ENCODE data around the gene SCTR. TPM values are rescaled to one million over a fixed set of nuclear protein-coding genes. Genes with fewer than 3 reads are reported as not detected.

SCTR gene
- total RNA-seq, 2 experiments from 2014 or later, result not detected

DNA sequence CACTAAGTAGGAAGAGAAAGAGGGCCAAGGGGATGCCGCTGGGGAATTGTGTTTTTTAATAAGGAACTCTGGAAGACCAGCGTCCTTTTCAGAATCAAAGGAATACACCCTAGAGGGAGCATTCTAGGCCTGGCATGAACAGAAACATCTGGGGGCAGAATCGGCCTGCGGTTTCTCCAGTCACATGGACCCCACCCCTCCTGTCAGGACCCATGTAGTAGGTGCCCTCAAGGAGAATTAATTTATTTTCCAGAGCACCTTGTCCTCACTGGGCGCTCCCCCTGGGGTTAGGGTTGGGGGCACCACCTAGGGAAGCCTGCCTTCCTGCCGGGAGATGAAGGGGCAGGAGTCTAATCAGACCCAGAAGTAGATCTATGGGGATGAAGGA lies 48.4 kb downstream of the SCTR start:
- no peaks in the 10 kb centered on the region for H3K4me1 Mint-ChIP-seq (ENCODE audit: low read depth)
- no peak overlapping the region for H3K4me3 Mint-ChIP-seq
- no peaks in the 10 kb centered on the region for H3K36me3 Mint-ChIP-seq
- H3K9me3 Mint-ChIP-seq, result no peaks in the 10 kb centered on the region
- intact Hi-C loops (cut with micrococcal nuclease), result loop anchor here (1.0 kb wide), 1 partner anchor 69 kb away; no protein-coding TSS in a partner anchor
- ChIA-PET CTCF (interaction anchor here (1.0 to 3.4 kb wide), 9 partner anchors 11 to 1429 kb away, joined by 3 to 21 read pairs (median 6); no protein-coding TSS in a partner anchor), POLR2A (no interaction called here)
- H3K27me3 Mint-ChIP-seq, result peaks cover 12% of the 10 kb centered on the region
- DNase-seq, result no peak
- H3K27ac Mint-ChIP-seq, result no peak overlapping the region

DNA sequence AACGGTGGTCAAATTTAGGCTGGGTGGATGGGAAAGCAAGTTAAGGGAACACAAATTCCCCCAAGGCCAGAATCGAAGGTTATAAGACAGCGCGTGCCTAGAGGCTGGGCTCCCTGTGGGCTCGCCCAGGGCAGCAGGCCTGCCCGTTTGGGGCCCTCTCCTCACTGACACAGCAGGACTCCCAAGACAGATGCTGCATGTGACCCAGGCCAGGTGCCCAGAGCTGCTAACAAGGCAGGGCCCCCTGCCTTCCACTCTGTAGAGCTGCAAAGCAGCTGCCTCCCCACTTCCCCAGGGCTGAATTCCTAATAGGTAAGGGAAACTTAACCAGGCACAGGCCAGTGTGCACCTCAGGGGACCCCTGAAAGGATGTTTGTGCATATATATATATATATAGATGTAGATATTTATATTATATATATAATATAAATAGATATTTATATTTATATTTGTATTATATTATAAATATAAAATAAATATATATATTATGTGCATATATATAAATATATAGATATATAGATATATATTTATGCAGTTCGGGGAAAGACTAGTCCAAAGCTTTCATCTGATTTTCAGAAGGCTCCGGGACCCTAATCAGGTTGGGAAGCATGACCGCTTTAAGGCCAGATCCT lies 48.9 kb downstream of the SCTR start:
- H3K27ac Mint-ChIP-seq, result no peak overlapping the region
- no peaks in the 10 kb centered on the region for H3K4me1 Mint-ChIP-seq (ENCODE audit: low read depth)
- intact Hi-C loops (cut with micrococcal nuclease), result no loop called here
- DNase-seq, result no peak
- H3K9me3 Mint-ChIP-seq, result no peaks in the 10 kb centered on the region
- peaks cover 12% of the 10 kb centered on the region for H3K27me3 Mint-ChIP-seq
- H3K4me3 Mint-ChIP-seq, result no peak overlapping the region
- CTCF ChIA-PET, result interaction anchor here (1.2 to 3.4 kb wide), 3 partner anchors 12 to 65 kb away, joined by 3 to 21 read pairs (median 9); no protein-coding TSS in a partner anchor
- no peaks in the 10 kb centered on the region for H3K36me3 Mint-ChIP-seq
- POLR2A ChIA-PET, result no interaction called here

DNA sequence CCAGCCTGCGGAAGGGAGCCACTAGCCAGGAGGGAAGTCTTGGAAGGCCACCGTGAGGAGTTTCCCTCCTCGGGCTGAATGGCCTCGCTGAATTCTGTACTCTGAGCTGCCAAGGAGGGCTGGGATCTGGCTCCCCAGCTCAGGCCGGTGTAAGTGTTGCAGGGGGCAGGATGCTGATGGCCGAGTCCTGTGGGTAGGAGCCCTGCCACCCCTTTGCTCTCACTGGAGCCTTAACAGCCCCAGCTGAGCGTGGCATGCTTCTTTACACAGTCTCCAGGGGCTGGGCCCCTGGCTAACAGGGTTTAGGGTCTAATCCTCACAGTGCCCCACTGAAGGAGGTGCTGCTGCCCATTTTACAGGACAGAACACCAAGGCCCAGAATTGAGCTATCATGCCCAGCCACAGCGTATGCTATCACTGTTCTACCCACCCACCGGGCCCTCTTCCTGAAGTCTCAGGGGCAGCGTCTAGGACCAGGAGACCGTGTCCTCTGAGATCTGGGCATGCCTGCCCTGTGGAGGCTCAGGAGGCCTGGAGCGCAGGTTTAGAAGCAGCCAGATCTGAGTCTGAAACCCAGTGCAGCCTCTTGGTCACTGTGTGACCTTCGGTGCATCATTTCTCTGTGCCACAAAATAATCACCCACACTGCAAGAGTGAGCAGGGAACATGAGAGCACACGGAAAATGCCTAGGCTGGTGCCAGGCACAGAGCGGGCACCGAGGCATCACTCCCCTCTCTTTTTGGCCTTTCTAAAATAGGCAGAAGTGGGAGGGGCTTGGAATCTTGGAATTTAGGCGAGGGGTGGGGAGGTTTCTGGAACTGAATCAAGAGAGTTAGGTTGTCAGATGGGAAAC lies 49.7 kb downstream of the SCTR start:
- no peaks in the 10 kb centered on the region for H3K4me1 Mint-ChIP-seq (ENCODE audit: low read depth)
- H3K4me3 Mint-ChIP-seq, result no peak overlapping the region
- DNase-seq, result no peak
- H3K27me3 Mint-ChIP-seq, result peaks cover 12% of the 10 kb centered on the region
- no peaks in the 10 kb centered on the region for H3K36me3 Mint-ChIP-seq
- intact Hi-C loops (cut with micrococcal nuclease), result no loop called here
- ChIA-PET CTCF (no interaction called here), POLR2A (no interaction called here)
- H3K9me3 Mint-ChIP-seq, result no peaks in the 10 kb centered on the region
- no peak overlapping the region for H3K27ac Mint-ChIP-seq

DNA sequence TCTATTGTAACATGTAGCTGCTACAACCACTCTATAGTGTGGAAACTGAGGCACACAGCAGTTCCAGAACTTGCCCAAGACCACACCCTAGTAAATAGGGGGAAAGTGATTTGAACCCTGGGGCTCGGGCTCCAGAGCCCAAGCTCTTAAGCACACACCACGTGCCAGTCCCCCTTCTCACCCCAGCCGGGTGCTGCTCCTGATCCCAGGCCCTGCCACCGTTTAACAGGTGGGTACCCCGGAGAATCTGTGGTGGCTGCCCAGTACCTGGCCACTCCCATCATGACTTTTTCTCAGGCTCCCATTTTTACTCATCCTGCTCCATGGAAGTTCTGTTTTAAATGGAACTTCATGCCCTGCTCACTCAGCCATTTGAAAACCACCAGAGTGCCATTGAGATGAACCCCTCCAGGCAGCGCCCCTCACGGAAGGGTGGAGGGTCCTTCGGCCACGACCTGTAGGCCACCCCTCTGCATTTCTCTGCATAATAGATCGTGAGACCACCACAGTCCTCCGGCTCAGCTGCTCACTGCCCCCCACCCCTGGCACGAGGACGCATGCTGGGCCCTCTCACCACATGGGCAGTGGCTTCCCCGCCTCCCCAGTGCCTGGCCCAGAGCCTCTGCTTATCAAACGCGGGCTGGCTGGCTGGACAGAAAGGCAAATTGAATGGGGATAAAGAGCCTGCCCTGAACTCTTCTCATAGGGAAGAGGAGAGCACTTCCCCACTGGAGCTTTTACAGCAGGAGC lies 50.5 kb downstream of the SCTR start:
- POLR2A ChIA-PET, result no interaction called here
- CTCF ChIA-PET, result no interaction called here
- no peaks in the 10 kb centered on the region for H3K36me3 Mint-ChIP-seq
- H3K27ac Mint-ChIP-seq, result no peak overlapping the region
- no peak overlapping the region for H3K4me3 Mint-ChIP-seq
- no peaks in the 10 kb centered on the region for H3K9me3 Mint-ChIP-seq
- no peaks in the 10 kb centered on the region for H3K4me1 Mint-ChIP-seq (ENCODE audit: low read depth)
- H3K27me3 Mint-ChIP-seq, result peaks cover 11% of the 10 kb centered on the region
- DNase-seq, result no peak
- intact Hi-C loops (cut with micrococcal nuclease), result no loop called here

DNA sequence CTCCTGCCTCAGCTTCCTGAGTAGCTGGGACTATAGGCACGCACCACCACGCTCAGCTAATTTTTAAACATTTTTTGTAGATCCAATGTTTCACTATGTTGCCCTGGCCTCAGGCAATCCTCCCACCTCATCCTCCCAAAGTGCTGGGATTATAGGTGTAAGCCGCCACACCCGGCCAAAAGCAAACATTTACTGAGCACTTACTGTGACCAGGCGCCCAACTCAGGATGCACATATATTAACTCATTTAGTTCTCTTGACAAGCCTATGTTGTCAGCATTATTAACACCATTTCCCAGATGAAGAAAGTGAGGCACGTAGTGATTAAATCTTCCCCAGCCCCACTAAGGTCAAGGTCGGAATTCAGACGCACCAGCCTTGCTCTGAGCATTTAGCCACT lies 51.5 kb downstream of the SCTR start:
- Mint-ChIP-seq H3K27me3 (peaks cover 9% of the 10 kb centered on the region), H3K36me3 (no peaks in the 10 kb centered on the region)
- POLR2A ChIA-PET, result no interaction called here

DNA sequence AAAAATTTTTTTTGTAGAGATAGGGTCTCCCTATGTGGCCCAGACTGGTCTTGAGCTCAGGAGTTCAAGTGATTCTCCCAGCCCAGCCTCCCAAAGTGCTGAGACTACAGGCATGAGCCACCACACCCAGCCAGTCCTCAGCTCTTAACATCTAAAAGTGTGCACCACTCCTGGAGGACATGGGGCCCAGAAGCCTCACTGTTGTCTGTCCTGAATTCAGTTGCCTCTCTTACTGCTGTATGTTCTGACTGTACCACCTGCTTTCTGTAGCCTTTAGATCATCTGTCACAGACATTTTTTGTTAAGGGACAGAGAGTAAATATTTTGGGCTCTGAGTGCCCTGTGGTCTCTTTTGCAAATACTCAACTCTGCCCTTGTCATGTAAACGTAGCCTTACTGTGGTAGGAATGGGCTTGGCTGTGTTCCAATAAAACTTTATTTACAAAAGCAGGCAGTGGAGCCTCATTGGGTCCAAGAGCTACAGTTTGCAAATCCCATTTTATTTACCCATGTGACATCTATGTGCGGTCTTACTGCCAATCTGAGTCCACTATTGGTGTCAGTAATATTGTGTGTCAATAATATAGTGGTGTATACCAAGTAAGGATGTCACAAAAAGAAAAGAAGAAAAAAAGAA lies 54.5 kb downstream of the SCTR start:
- no peak for DNase-seq
- CTCF ChIA-PET, result no interaction called here
- no peak overlapping the region for H3K4me3 Mint-ChIP-seq
- no peaks in the 10 kb centered on the region for H3K36me3 Mint-ChIP-seq
- H3K9me3 Mint-ChIP-seq, result no peaks in the 10 kb centered on the region
- H3K27me3 Mint-ChIP-seq, result peaks cover 1% of the 10 kb centered on the region
- H3K4me1 Mint-ChIP-seq (ENCODE audit: low read depth), result no peaks in the 10 kb centered on the region
- POLR2A ChIA-PET, result no interaction called here
- intact Hi-C loops (cut with micrococcal nuclease), result no loop called here
- H3K27ac Mint-ChIP-seq, result no peak overlapping the region

More for the DNA sequence above, 51.5 kb downstream of the SCTR start:
- no peak for DNase-seq
- CTCF ChIA-PET, result no interaction called here
- Mint-ChIP-seq H3K27ac (no peak overlapping the region), H3K9me3 (no peaks in the 10 kb centered on the region), H3K4me3 (no peak overlapping the region), H3K4me1 (ENCODE audit: low read depth) (no peaks in the 10 kb centered on the region)
- intact Hi-C loops (cut with micrococcal nuclease), result no loop called here

DNA sequence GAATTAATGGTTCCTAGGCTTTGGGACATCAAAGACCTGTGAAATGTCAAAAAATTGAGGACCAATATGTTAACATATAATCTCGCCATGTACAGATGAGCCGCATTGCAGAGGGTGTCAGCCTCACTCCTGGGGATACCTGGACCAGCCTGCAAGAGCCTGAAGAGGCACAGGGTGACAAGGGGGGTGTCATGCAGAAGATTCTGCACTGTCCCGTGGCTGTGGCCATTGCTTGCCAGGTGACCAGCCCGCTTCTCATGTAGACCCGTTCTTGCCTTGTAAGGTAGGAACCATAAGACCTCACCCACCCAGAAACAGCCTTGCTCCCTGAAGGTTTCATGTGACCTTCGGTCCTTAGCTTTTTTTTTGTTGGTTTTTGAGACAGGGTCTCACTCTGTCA lies 55.2 kb downstream of the SCTR start:
- H3K9me3 Mint-ChIP-seq, result no peaks in the 10 kb centered on the region
- DNase-seq, result no peak
- H3K4me1 Mint-ChIP-seq (ENCODE audit: low read depth), result no peaks in the 10 kb centered on the region
- H3K36me3 Mint-ChIP-seq, result no peaks in the 10 kb centered on the region
- H3K4me3 Mint-ChIP-seq, result no peak overlapping the region
- H3K27ac Mint-ChIP-seq, result no peak overlapping the region
- H3K27me3 Mint-ChIP-seq, result peaks cover 1% of the 10 kb centered on the region
- POLR2A ChIA-PET, result no interaction called here
- CTCF ChIA-PET, result no interaction called here
- intact Hi-C loops (cut with micrococcal nuclease), result no loop called here

DNA sequence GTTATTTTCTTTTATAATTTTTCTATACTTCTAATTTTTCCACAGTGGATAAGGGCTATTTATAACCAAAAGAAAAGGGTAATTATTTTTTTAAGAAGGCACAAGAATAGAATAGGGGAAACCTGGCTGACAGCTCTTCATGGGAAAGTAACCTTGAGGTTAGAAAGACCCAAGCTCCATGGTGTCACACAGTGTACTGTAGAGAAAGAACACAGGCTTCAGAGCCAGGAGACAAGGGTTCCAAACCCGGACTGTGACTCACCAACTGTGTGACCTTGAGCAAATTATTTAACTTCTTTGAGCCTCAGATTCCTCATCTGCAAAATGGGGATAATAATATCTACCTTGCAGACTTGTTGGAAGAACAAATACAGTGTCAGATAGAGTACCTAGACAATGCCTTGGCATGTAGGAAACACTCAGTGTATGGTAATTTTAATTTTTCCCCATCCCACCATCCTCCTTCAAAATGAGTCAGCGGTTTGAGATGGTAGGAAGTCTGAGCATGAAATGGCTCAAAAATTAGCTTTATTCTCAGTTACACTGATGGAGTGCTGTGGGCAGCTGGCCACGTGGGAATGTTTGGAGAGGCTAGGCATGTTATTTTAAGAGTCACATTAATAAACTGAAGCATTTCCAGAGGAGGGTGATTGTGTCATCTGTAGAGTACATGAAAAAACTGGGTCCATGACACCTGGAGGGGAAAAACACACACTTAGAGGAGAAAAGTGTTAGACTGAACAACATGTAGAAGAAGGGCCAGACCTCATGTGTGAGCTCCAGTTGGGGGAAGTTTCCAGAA lies 55.9 kb downstream of the SCTR start:
- no peak for DNase-seq
- ChIA-PET POLR2A (no interaction called here), CTCF (interaction anchor here (1.1 kb wide), 1 partner anchor 9 kb away, joined by 3 read pairs; no protein-coding TSS in a partner anchor)
- H3K27me3 Mint-ChIP-seq, result peaks cover 1% of the 10 kb centered on the region
- H3K4me3 Mint-ChIP-seq, result no peak overlapping the region
- H3K9me3 Mint-ChIP-seq, result no peaks in the 10 kb centered on the region
- no peaks in the 10 kb centered on the region for H3K4me1 Mint-ChIP-seq (ENCODE audit: low read depth)
- intact Hi-C loops (cut with micrococcal nuclease), result no loop called here
- no peak overlapping the region for H3K27ac Mint-ChIP-seq
- H3K36me3 Mint-ChIP-seq, result no peaks in the 10 kb centered on the region

DNA sequence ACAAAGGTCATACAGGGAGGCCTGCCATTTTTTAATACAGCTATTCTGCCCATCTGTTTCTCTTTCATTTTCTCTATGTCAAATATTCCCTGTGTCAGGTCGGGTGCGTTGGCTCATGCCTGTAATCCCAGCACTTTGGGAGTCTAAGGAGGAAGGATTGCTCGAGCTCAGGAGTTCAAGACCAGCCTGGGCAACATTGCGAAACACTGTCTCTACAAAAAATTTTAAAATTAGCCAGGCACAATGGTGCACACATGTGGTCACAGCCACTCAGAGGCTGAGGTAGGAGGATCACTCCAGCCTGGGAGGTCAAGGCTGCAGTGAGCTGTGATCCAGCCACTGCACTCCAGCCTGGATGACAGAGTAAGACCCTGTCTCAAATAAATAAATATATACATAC lies 57.9 kb downstream of the SCTR start:
- Mint-ChIP-seq H3K9me3 (no peaks in the 10 kb centered on the region), H3K27ac (no peak overlapping the region), H3K27me3 (peaks cover 1% of the 10 kb centered on the region), H3K4me1 (ENCODE audit: low read depth) (no peaks in the 10 kb centered on the region), H3K4me3 (no peak overlapping the region), H3K36me3 (no peaks in the 10 kb centered on the region)
- no peak for DNase-seq
- CTCF ChIA-PET, result no interaction called here
- POLR2A ChIA-PET, result no interaction called here
- intact Hi-C loops (cut with micrococcal nuclease), result no loop called here

DNA sequence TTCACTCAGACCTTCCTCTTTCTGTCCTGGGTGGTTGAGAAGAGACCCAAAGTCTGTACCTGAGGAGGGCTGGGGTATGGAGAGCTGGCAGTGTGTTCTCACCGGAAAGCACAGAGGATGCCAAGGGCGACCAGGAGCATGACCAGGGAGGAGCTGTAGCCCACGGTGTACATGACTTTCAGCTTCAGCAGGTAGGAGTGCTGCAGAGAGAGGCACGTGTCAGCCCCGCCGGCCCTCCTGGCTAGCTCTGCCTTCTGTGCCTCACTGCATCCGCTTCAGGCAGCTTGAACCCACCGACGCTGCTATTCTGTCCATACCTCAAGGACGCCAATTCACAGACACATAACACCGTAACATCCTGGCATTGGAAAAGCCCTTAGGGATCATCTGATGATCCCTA lies 58.6 kb downstream of the SCTR start:
- no peaks in the 10 kb centered on the region for H3K9me3 Mint-ChIP-seq
- H3K27me3 Mint-ChIP-seq, result peaks cover 1% of the 10 kb centered on the region
- no peaks in the 10 kb centered on the region for H3K4me1 Mint-ChIP-seq (ENCODE audit: low read depth)
- no peak overlapping the region for H3K4me3 Mint-ChIP-seq
- CTCF ChIA-PET, result interaction anchor here (1.2 kb wide), 1 partner anchor 11 kb away, joined by 4 read pairs; no protein-coding TSS in a partner anchor
- DNase-seq, result no peak
- POLR2A ChIA-PET, result no interaction called here
- intact Hi-C loops (cut with micrococcal nuclease), result no loop called here
- no peak overlapping the region for H3K27ac Mint-ChIP-seq
- H3K36me3 Mint-ChIP-seq, result no peaks in the 10 kb centered on the region

DNA sequence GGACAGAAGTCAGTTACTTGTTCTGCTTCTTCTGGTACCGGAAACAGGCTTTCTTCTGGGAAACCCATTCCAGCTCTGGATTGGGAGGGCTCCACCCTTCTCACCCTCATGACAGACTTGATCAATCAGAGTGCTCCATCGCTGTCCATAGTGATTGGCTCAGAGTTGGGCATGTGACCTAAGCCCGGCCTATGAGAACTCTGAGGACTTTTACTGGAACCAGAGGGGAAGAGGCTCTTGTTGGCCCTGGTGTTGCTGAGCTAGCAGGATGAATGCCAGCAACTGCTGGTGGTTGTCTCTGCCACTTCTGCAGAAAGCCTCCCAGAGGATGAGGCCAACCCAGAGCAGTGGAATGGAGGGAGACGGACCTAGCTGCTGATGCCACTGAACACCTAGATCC lies 59.3 kb downstream of the SCTR start:
- ChIA-PET POLR2A (no interaction called here), CTCF (interaction anchor here (1.2 kb wide), 1 partner anchor 12 kb away, joined by 4 read pairs; no protein-coding TSS in a partner anchor)
- Mint-ChIP-seq H3K4me1 (ENCODE audit: low read depth) (no peaks in the 10 kb centered on the region), H3K36me3 (no peaks in the 10 kb centered on the region), H3K9me3 (no peaks in the 10 kb centered on the region), H3K27ac (no peak overlapping the region), H3K4me3 (no peak overlapping the region), H3K27me3 (peaks cover 1% of the 10 kb centered on the region)
- no peak for DNase-seq
- intact Hi-C loops (cut with micrococcal nuclease), result no loop called here
